ENCODE measurements around the gene DLST.

Gene DLST

GRCh38 chr14:74945261-74945851, 63.6 kb downstream of the DLST start:
- DNase-seq = peak; percentile 28

GRCh38 chr14:74945852-74946658, 64.3 kb downstream of the DLST start:
- peak; percentile 81 for DNase-seq

GRCh38 chr14:74946659-74947281, 65.1 kb downstream of the DLST start:
- no peak for DNase-seq

- DNase-seq = no peak
Measured at GRCh38 chr14:74947353-74948227, 65.9 kb downstream of the DLST start.

- DNase-seq = no peak
Measured at GRCh38 chr14:74948228-74949175, 66.8 kb downstream of the DLST start.

DNA sequence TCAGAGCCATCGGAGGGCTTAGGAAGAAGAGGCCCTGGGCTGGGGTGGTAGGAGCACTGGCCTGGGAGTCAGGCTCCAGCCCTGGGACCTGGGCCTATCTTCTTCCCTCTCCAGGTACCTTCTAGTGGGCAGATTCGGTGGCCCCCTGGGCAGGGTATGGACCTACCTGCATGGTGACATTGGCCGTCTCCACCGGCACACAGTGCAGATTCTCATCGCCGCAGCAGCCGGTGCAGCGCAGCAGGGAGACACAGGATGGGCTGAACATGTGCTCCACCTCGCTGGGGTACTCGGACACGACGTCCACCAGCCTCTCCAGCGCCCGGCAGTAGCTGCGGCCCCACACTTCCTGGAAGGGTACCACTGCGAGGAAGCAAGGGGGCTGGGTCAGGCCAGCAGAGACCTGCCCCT, 67.5 kb downstream of the DLST start:
- no peak for DNase-seq

GRCh38 chr14:74949859-74950573, 68.3 kb downstream of the DLST start:
- no peak for DNase-seq

- DNase-seq = no peak
Measured at GRCh38 chr14:74950795-74951442, 69.2 kb downstream of the DLST start.

DNA sequence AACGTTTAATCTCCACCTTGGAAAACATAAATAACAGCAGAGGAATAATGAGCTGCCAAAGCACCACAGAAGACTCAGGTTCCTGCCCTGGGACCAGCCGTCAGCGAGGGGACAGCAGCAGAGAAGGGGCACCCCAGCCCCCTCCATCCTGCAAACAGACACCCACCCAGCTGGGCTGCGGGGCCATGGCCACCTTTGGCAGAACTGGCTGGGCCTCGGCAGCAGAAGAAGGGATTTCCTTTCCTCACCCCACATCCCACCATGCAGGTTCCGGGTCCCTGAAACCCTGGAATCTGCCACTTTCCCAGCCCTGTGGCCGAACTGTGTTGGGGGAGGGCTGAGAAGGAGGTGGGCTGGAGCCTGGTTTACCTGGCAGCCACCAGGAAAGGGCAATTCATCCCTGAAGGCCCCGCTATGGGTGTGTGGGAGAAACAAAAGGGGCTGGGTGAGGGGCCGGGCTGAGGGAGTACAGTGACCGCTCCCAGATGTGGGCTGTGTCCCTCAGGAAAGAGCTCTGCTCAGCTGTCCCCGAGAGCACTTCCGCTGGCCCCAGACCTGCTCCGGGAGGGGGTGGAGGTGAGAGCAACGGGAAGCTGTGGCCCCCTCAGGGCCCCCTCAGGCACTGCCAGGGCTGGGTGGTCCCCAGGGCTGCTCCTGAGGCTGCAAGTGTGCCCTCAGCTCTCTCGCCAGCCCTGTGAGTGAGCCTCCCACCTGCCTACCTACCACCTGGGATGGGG, 69.9 kb downstream of the DLST start:
- DNase-seq = no peak

- no peak for DNase-seq
Measured at GRCh38 chr14:74952180-74952665, 70.5 kb downstream of the DLST start.

- no peak for DNase-seq
Measured at GRCh38 chr14:74952697-74953484, 71.2 kb downstream of the DLST start.
